Midbrain (tissue), 1 donor: ENCODE results near the gene MAPK8.
A peak's percentile ranks its signal among the peaks of the same experiment; 100 is the strongest.
"Not testable (repeated sequence)": the region's sequence is repeated elsewhere in the genome, so short reads cannot be mapped to it uniquely, and the experiment has no call there.

Experiments used
- DNase-seq: peaks from one replicate; lab custom pipeline; 2025; lab: John Stamatoyannopoulos, UW

Gene MAPK8

DNA sequence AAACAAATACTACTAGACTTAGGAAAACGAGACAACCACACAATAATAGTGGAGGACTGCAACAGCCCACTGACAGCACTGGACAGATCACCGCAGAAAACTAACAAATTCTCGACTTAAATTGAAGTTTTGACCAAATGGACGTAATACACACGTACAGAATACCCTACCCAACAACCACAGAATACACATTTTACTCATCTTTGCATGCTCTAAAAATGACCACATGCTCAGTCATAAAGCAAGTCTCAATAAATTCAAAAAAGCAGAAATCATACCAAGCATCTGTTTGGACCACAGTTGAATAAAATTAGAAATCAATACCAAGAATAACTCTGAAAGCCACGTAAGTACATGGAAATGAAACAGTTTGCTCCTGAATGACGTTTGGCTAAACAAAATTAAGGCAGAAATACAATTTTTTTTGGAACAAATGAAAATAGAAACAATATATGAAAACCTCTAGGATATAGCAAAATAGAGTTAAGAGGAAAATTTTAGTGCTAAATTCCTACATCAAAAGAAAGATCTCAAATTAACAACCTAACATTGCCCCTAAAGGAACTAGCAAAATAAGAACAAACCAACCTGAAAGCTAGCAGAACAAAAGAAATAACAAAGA is 30.6 kb downstream of the MAPK8 start:
- DNase-seq: no peak

DNA sequence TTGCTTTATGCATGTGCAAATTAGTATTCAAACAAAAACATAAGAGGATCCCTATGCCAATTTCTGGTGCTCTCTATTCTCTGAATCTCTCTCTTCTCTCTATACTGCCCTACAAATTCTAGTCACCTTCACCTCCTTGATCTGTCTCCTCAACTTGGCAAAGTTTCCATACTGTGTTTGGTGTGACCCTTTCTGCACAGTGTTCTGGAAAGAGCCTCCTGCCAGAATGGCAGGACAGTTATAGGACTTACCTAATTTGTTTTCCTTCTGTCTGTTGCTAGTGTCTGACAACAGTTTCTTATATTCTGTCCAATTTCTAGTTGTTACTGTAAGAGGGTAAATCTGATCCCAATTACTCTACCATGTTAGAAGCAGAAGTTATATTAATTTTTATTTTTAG is 34.3 kb downstream of the MAPK8 start:
- no peak for DNase-seq

- DNase-seq: no peak
These were observed 36.6 kb downstream of the MAPK8 start for GRCh38 chr10:48343106-48343505.

GRCh38 chr10:48343921-48344598 is 37.6 kb downstream of the MAPK8 start:
- no peak for DNase-seq

- not testable (repeated sequence) for DNase-seq
These were observed 39.8 kb downstream of the MAPK8 start for GRCh38 chr10:48346248-48346647.

DNA sequence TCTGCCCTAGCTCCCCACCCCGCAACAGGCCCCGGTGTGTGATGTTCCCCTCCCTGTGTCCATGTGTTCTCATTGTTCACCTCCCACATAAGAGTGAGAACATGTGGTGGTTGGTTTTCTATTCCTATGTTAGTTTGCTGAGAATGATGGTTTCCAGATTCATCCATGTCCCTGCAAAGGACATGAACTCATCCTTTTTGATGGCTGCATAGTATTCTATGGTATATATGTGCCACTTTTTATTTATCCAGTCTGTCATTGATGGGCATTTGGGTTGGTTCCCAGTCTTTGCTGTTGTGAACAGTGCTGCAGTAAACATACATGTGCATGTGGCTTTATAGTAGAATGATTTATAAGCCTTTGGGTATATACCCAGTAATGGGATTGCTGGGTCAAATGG is 41.1 kb downstream of the MAPK8 start:
- not testable (repeated sequence) for DNase-seq

- not testable (repeated sequence) for DNase-seq
These were observed 41.5 kb downstream of the MAPK8 start for GRCh38 chr10:48347943-48348342.

- no peak for DNase-seq
These were observed 46.8 kb downstream of the MAPK8 start for GRCh38 chr10:48353246-48353645.

GRCh38 chr10:48357631-48358030 is 51.2 kb downstream of the MAPK8 start:
- no peak for DNase-seq

- no peak for DNase-seq
These were observed 51.7 kb downstream of the MAPK8 start for GRCh38 chr10:48358162-48358561.

DNA sequence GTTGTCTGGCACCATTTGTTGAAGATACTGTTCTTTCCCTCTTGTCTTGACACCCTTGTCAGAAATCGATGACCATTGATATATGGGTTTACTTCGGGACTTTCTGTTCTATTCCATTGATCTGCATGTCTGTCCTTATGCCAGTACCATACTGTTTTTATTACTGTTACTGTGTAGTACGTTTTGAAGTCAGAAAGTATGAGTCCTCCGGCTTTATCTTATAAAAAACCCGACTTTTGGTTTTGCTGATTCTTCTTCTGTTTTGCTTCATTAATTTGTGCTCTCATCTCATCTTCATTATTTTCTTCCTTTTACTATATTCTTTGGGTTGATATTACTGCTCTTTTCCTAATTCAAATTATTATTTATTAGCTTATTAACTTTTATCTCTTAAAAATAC is 52.4 kb downstream of the MAPK8 start:
- no peak for DNase-seq

DNA sequence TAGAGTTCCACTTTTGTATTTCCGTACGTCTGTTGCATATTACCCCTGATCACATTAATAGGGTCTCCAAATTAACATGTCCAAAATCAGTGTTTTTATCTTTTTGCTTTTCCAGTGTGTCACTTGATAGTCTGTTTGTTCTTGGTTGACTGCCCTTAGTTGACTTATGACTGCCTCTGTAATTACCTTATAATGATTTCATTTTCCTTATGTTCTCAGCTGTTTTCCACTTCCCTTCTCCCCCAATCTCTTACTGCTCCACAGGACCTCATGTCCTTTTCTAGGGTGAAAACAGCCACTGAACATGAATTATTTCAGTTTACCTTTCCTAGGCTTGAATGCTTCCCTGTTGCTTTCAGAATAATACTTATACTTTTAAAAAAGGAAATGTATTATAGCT is 54.7 kb downstream of the MAPK8 start:
- no peak for DNase-seq

DNA sequence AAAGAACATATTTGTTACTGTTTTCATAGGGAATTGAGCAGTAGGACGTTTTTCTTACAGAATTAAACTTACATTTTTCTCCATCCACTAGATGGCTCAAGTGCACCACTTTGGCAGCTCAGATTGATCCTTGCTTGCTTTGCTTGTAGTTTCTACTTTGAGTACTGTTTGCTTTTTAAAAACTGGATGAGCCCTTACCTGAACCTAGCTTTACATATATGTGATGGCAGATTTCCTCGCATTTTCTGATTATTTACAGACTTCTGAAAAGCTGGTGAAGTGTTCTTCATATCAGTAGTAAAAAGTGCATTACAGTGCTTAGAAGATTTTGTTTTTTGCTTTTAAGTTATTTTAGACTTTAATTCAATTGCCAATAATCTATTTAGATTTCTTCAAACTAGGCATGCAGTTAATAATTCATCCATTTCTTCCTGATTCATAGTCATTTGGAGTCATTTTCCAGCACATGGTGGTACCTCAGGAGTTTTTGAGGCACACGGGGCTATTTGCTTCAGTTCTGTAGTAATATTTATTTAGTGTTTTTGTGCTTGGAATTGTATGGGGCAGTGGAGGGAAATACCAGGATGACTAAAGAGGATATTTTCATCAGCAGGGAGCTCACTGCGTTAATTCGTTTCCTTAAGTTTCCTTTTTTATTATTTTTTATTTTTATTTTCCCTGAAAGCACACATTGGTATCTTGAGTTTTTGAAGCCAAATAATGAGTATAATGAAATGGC is 57.3 kb downstream of the MAPK8 start:
- peak; percentile 74 for DNase-seq

DNA sequence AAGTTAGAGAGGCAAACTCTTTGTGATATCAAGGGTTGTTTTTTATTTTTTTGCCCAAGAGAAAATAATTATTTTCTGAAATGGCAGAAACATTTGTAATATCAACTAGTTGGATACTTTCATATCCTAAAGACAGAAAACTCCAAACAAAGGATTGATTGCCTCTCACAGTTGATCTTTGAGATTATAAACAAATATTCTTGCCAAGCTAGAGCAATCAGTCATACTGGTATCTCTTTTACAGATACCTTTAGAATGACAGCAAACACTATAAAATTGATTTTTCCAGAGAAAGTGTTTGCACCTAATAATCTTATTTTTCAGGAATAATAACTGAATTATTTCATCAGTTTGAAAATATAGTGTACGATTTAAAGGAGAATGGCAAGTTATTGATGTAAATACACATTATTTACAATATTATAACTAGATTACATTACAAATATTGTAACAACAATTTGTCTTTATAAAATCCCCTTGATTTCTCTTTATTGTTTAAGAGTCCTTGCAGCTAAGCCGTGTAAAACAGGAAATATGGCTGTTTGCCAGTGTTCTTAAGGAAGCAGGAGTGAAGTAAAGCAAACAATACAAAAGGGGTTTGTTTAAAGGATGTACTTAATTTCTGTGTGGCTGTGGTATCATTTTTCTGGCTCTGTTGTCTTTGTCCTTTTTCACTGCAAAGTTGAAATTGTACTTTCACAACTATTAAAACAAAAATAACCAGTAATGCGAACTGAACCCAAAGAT is 58.4 kb downstream of the MAPK8 start:
- peak; percentile 12 for DNase-seq

DNA sequence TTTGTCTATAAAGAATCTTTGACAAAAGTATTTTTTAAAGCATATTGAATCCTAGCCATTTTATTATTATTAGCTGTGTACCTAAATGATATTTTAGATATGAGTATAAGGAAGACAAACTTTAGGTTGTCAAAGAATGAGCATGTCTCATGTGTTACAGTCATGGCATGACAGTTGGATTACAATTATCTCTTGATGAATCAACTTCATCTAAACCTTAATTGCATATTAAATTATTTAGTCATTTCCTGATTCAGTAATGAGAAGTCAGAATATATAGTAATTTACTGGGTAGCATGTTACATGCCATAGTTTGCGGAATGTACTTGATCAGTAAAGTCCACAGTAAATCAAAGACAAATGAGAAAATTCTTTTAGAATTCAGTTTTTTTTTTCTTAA is 59.2 kb downstream of the MAPK8 start:
- no peak for DNase-seq

DNA sequence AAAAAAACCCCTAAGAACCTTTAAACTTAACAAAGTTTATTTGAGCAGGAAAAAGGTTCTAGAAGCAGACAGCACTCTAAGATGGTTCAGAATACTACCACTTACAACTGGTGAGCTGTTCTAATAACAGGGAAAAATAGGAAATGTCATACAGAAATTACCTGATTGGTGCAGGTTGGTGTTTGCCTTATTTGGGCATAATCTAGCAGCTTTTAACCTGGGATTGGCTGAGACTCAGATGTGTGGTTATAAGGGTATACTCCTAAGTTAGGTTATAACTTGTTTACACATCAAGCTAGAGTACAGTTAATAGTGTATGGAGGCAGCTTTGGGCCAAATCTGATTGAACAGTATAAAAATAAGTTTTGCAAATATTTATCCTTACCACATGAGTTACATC is 59.8 kb downstream of the MAPK8 start:
- DNase-seq: no peak

DNA sequence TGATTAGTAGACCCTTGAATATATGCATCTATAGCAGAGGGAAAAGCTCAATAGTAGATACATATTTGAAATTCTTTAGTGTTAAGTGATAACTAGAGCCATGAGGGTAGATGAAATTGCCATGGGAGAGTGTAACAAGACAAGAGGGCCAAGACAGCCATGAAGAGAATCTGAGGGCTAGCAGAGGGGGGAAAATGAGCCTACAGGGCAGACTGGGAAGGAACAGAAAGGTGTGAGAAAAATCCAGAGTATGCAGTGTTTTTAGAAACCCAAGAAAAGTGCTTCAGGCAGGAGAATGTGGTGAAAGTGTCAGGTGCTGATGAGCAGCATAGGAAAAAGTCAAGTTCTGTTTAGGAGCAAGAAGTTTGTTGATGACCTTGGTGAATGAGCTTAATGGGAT is 63.0 kb downstream of the MAPK8 start:
- DNase-seq: no peak

DNA sequence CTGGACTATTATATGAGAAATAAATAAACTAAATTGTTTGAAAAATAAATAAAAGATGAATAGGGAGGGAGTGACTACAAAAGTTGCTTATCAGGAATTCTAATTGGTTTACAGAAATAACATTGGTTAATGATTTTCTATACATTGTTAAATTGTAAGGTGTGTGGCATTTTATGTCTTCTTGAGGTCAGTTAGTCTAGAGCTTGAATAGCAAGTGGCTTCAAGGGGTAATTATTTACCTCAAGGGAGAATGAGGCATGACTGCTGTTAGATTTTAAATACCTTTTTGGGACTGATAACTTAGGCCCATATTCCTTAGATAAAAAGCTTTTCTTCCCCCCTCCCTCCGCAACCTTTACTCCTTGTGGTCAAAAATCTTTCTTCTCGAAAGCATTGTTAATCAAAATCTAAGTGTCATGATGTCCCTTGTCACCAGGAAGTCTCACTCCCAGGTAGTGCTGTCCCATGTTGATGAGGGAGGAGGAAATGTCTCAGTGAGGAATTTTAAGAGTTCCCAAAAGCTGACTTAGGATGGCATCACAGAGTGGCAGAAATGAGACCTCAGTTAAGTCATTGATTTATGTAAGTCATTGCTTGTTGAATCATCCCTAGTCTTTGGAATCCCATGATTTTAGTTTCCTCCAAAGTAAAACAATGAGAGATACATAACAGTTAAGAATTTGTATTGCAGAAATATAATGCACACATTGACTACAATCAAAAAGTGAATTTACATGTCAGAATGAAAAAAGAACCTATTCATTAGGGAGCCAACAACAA is 71.5 kb downstream of the MAPK8 start:
- DNase-seq: no peak

DNA sequence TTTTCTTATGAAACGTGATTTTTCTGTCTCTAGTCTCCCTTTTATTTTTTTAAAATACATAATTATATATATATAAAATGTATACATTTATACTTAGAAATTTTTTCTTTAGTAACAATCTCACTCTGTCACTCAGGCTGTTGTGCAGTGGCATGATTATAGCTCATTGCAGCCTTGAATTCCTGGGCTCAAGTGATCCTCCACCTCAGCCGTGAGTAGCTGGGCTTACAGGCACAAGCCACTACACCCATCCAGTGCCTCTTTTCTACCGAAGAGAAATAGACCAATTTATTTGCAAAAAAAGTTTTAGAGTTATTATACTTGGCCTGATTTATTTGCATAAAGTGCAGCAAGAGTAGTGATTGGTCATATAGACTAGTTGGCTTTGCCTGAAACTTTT is 72.2 kb downstream of the MAPK8 start:
- no peak for DNase-seq

DNA sequence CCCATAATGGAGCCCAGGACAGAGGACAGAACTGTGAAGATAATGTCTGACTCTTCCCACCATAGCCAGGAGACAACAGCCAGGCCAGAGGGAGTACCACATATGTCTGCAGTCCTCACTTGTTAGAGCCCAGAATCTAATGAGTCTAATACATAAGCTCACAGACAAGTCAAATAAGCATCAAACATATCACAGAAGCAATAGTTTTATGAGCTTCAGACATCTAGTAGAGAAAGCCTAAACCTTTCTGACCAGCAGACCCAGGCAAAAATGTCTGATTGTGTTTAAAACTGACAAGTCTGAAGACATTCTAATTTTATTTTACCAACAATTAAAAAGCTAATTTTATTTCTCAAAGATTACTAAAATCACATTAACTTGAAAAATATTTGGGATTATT is 75.5 kb downstream of the MAPK8 start:
- DNase-seq: no peak

DNA sequence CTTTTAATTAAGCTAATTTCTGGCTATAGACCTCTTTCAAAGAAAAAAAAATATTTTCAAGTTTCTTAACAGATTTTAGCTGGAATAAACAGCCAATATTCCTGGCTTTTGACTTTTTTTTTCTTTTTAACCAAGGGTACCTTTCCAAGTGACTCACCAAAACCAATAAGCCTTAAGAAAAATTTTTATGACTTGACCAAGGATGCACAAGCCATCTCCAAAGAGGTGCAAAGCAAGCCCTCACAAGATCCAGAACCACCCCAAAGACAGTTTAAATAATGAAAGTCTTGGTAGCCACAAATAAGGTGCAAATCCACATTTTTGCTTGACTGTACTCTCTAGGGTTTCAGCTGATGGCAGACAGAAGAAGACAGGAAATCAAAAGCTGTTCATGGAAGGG is 76.5 kb downstream of the MAPK8 start:
- DNase-seq: no peak

DNA sequence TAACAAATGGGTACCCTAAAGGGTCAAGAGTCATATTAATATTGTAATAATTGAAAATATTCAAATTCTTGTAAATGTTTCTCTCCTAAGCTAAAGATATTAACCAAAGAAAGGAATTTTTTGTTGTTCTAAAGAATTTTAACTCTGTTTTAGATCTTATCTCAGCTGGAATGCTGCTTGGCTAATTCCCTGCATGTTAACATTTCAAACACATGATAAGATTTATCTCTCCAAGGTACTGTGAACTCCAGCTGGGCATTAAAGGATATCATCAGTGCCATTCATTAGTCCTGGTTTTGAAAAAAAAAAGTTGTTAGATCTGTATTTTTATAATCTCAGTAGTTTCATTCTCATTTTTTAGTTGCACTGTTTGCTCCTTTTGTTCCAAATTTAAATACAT is 76.9 kb downstream of the MAPK8 start:
- no peak for DNase-seq
